ENCODE results near the gene PLEKHG4B. TPM values are rescaled to one million over a fixed set of nuclear protein-coding genes. Genes with fewer than 3 reads are reported as not detected.

Gene PLEKHG4B
- total RNA-seq, 1 donor from 2014 or later: not detected

DNA sequence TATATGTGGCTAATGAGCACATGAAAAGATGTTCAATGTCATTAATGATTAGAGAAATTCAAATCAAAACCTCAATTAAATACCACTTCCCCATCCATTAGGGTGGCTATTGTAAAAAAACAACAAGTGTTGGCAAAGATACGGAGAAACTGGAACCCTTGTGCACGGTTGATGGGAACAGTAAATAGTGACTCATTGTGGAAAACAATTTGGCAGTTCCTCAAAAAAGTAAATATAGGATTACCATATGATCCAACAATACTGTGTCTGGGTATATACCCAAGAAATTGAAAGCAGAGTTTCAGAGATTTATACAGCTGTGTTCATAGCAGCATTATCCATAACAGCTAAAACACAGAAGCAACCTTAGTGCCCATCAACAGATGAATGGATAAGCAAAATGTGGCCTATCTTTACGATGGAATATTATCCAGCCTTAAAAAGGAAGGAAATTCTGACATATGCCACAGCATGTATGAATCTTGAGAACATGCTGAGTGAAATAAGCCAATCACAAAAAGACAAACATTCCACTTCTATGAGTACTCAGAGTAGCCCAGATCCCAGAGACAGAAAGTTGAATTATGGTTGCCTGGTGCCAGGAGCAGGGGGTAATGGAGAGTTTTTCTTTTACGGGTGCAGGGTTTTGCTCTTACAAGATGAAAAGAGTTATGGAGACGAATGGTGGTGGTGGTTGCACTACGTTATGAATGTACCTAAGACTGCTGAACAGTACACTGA, 57.9 kb downstream of the PLEKHG4B start:
- H3K4me3 ChIP-seq: no peak overlapping the region
- no peak for DNase-seq (ENCODE audit: low spot score in 2 of 2)
- H3K27me3 ChIP-seq: no peaks in the 10 kb centered on the region
- TF ChIP-seq, protein P1, sequence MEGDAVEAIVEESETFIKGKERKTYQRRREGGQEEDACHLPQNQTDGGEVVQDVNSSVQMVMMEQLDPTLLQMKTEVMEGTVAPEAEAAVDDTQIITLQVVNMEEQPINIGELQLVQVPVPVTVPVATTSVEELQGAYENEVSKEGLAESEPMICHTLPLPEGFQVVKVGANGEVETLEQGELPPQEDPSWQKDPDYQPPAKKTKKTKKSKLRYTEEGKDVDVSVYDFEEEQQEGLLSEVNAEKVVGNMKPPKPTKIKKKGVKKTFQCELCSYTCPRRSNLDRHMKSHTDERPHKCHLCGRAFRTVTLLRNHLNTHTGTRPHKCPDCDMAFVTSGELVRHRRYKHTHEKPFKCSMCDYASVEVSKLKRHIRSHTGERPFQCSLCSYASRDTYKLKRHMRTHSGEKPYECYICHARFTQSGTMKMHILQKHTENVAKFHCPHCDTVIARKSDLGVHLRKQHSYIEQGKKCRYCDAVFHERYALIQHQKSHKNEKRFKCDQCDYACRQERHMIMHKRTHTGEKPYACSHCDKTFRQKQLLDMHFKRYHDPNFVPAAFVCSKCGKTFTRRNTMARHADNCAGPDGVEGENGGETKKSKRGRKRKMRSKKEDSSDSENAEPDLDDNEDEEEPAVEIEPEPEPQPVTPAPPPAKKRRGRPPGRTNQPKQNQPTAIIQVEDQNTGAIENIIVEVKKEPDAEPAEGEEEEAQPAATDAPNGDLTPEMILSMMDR (IDR thresholded peaks at IDR 0.05): no peak
- peaks cover 7 to 8% of the 10 kb centered on the region in 2 donors for H3K9me3 ChIP-seq
- intact Hi-C loops (cut with DNase I): no loop called here
- H3K27ac ChIP-seq: no peak overlapping the region
- no peaks in the 10 kb centered on the region for H3K4me1 ChIP-seq
- H3K36me3 ChIP-seq: no peaks in the 10 kb centered on the region

DNA sequence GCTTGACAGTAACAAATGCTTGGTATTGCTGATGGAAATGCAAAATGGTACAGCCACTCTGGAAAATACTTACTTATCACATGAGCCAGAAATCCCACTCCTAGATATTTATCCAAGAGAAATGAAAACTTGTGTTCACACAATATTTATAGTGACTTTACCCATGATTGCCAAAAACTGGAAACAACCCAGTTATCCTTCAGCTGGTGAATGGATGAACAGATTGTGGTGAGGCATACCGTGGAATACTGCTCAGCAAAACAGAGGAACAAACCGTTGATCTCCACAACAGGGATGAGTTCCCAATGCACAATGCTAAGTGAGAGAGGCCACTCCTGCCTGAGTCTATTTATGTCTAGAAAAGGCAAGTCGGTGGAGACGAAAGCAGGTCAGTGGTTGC, 58.8 kb downstream of the PLEKHG4B start:
- intact Hi-C loops (cut with DNase I): no loop called here
- no peak overlapping the region for H3K27ac ChIP-seq
- H3K4me3 ChIP-seq: no peak overlapping the region
- H3K9me3 ChIP-seq: peaks cover 7 to 8% of the 10 kb centered on the region in 2 donors
- H3K27me3 ChIP-seq: no peaks in the 10 kb centered on the region
- H3K4me1 ChIP-seq: no peaks in the 10 kb centered on the region
- DNase-seq (ENCODE audit: low spot score in 2 of 2): no peak
- TF ChIP-seq, protein P1 (IDR thresholded peaks at IDR 0.05): no peak
- H3K36me3 ChIP-seq: no peaks in the 10 kb centered on the region

DNA sequence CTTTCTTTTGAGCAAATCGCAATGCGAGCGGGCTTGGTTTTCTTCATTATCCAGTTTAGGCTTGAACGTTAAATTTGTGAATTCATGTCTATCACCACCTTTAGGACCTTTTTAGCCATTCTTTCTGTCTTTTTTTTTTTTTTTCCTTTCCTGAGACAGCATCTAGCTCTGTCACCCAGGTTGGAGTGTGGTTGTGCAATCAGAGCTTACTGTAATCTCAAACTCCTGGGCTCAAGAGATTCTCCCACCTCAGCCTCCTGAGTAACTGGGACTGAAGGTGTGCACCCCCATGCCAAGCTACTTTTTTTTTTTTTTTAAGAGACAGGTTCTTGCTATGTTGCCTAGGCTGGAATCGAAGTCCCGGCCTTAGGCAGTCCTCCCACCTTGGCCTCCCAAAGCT, 60.1 kb downstream of the PLEKHG4B start:
- no peaks in the 10 kb centered on the region for H3K4me1 ChIP-seq
- TF ChIP-seq, protein P1 (IDR thresholded peaks at IDR 0.05): no peak
- intact Hi-C loops (cut with DNase I): no loop called here
- no peaks in the 10 kb centered on the region for H3K27me3 ChIP-seq
- H3K36me3 ChIP-seq: no peaks in the 10 kb centered on the region
- H3K27ac ChIP-seq: no peak overlapping the region
- DNase-seq (ENCODE audit: low spot score in 2 of 2): no peak
- H3K9me3 ChIP-seq: peaks cover 3 to 8% of the 10 kb centered on the region in 2 donors
- H3K4me3 ChIP-seq: no peak overlapping the region

DNA sequence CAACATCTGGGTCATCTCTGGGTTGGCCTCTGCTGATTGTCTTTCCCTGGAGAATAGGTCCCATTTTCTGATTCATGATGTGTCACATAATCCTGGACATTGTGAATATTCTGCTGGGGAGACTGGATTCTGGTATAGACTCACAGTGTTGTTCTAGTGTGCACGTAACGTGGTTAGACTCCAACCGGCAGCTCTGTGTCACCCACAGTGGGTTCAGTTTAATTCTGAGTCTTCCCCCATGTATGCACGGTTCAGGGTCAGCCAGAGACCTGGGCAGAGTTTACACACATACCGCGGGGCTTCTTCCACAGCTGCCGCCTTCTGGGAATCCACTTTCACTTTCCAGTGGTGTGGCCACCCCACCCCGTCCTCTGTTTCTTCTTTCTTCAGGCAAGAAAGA, 61.3 kb downstream of the PLEKHG4B start:
- TF ChIP-seq, protein P1 (IDR thresholded peaks at IDR 0.05): no peak
- Histone ChIP-seq H3K4me1 (no peaks in the 10 kb centered on the region), H3K4me3 (no peak overlapping the region), H3K27me3 (no peaks in the 10 kb centered on the region), H3K27ac (no peak overlapping the region), H3K36me3 (no peaks in the 10 kb centered on the region), H3K9me3 (no peaks in the 10 kb centered on the region)
- DNase-seq (ENCODE audit: low spot score in 2 of 2): no peak
- intact Hi-C loops (cut with DNase I): no loop called here

DNA sequence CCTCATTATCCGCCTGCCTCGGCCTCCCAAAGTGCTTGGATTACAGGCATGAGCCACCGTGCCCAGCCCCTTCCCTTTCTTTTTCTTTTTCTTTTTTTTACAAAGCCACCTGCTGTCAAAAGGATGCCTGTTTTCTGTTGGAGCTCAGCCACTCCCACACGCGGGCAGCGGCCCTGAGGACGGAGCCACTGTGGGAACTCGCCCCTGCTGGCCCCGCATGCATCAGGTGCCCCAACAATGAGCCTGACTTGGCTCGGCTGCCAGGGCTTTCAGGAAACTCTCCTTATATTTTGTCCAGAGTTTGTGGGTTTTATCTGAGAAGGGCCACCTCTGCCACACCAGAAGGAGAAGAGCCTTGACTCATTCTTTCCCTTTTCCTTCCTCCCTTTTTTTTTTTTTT, 62.3 kb downstream of the PLEKHG4B start:
- Histone ChIP-seq H3K9me3 (no peaks in the 10 kb centered on the region), H3K4me3 (no peak overlapping the region), H3K36me3 (no peaks in the 10 kb centered on the region), H3K4me1 (no peaks in the 10 kb centered on the region), H3K27ac (no peak overlapping the region), H3K27me3 (no peaks in the 10 kb centered on the region)
- intact Hi-C loops (cut with DNase I): no loop called here
- DNase-seq (ENCODE audit: low spot score in 2 of 2): no peak
- TF ChIP-seq, protein P1 (IDR thresholded peaks at IDR 0.05): no peak
